ENCODE data around the gene MED26.

MED26 gene

DNA sequence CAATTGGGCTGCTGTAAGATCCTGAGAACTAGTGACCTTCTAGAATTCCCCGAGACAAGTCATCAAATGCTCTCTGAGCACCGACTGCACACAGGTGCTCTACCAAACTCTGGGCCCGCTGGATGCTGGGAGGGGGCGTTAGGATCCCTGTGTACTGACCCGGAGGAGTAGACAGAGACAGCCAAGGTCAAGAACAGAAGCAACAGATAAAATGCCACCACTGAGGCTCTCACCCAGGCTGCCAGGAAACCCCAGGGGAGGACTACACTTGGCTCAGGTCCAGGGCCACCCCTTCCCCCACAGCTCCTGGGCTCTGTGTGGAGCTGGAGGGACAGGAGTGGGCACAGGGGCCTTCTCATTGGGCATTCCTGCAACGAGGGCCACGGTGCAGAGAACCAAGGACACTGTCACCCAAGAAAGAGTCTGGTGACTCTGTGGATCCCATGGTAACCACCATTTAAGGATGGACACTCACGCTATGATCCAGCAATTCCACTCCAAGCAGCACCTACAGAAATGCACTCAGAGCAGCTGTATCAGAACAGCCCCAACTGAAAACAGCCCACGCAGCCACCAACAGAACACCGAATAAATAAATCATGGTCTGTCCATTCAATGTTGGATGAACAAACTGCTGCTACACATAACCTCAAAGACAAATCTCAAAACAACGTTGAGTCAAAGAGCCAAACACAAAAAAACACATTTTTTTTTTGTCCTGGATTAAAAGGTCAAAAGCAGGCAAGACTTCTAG lies 39.0 kb downstream of the MED26 start:
- DNase-seq, result no peak

DNA sequence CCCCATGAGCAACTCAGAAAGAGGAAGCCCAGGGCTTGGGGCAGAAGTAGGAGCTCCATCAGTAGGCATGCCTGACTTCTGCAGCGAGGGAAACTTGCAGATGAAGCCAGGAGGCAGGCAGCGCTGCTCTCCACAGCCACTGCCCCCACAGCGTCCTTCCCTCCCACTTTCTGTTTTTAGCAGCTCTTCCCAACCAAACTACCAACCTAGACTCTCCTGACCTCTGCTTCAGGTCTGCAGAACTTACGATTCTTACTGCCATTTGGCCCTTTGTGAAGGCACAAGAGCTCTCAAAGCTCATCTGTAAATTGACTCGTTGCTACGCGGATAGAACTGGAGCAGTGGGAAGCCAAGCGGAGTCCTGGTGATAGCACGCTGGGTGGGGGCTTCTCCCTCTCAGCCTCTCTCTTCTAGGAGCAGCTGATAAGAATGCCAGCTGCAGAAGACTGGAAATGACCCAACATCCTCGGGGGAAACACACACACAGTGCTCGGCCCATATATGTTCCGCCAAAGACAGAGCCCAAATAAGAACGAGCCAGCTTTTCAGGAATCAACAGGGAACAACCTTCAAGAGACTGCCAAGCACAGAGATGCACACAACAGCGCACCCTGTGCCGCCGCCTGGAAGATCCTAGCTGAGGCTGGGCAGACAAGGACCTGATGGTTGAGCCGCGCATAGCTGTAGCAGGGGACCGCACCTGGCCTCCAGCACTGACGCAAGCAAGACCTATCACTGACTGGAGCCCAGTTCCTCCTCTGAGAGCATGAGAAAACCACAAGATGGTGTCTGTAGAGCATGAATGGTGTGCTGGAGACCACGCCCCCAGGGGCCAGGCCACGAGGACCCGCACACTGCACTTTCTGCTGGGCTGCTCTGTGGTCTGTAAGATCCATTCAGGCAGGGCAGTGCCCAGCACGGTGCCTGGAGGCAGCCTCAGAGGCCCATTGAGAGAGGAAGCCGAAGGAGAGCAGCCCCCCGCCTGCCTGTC lies 39.9 kb downstream of the MED26 start:
- peak; percentile 68 to 72 for DNase-seq

DNA sequence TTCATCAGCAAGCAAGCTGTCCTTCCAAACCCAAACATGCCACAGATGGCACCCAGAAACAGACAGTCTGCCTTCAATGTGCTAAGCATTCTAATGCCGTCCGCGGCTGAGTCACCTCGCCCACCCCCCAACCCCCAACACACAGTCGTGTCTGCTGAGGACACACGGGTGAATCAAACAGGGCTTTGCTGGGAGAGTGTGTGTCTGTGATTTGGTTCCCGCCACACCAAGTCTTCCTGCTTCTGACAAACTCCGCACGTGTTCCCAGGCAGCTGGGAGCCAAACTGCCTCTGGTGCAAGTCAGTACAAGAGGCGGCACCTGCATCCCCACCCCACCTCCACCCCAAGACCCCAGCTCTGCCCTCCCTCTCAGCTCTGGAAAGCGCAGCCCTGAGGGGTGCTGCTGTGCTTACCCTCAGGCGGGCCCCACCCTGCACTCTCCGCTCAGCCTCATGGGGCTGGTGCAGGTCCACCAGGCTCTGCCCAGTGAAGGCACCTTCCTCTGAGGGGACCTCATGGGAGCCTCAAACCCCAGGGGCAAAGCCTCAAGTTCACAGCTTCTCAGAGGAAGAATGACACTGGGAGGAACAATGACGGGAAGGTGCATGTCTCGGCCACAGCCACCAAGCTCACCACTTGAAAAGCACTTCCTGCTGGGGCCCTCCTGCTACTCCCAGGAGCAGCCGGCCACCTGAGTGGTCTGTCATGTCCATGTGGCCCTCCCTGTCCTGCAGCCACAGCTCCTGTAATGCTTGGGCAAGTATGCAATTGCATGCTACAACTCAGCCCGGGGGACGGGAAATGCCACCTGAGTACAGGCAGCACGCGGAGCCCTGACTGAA lies 40.8 kb downstream of the MED26 start:
- DNase-seq, result peak; percentile 59 to 62

DNA sequence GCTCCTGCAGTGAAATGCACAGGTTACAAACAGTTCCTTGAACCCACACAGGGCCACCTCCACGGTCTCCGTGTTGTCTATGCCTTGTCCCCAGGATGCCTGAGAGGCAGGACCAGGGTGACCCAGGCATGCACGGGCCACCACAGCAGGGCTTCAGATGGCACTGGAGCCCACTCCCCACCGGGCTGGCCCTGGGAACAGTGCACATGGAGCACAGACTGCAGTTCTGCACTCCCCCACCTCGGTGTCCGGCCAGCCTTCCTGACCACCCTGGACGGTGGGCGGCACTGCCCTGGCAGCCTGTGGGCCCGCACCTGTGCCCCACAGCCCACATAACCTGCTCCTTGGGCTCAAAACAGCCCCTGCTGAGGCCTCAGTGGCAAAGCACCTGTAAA lies 41.5 kb downstream of the MED26 start:
- DNase-seq, result no peak

DNA sequence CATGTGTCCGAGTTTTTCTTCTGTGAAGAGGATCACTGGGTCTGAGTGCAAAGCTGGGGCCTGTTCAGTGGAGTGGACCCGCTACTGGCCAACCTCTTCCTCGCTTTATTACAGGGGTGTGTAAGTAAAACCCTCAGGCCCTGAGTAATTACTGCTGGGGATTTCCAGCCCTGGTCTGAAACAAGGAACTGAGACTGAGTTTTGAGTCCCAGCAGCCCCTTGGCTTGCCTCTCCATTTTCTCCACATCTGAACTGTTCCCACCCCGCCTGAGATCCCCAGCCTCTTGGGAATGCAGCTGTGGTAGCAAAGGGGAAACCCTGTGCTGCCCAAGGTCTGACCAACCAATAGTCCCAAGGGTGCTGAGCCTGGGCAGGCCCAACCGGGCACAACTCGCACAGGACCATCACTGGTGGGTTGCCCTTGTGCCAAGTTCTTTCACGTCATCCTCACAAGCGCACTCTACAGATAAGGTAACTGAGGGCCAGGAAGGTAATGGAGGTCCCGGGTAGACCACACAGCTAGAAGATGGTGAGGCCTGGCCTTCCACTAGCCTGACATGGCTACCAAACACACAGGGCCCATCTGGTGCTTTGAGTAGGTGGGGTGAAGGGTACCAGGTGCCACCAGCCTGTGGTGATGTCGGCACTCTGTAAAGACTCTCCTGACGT lies 42.1 kb downstream of the MED26 start:
- peak; percentile 50 to 65 for DNase-seq

DNA sequence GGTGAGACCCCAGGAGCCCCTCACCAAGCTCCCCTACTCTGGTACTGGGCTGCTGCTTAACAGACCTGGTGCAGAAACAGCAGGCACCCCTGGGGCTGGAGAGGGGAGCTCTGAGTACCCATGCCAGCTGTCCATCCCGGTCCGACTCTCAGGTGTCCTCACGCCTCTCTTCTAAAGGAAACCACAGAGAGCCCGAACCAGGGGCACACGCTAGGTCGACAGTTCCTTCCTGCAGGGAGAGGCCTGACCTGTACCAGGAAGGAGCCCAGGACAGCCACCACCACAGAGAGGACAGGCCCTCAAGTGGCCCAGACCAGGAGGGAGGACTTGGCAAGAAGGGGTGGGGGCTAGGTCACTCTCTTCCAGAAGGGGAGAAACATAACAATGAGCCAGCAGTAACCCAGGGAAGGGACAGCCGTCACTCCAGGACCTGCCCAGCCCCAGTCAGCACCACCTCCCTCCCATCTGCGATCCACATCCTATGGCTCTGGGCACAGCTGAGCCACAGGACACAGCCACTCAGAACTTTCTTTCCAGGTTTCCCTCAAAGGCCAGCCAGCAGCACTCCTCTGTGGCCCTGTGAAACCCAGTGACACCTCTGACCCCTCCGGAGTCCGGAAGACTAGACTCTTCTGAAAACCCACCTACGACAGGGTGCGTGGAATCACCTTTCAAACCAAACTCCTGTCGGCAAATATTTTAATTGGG lies 42.8 kb downstream of the MED26 start:
- DNase-seq, result peak in 1 of 2 experiments; percentile 24

DNA sequence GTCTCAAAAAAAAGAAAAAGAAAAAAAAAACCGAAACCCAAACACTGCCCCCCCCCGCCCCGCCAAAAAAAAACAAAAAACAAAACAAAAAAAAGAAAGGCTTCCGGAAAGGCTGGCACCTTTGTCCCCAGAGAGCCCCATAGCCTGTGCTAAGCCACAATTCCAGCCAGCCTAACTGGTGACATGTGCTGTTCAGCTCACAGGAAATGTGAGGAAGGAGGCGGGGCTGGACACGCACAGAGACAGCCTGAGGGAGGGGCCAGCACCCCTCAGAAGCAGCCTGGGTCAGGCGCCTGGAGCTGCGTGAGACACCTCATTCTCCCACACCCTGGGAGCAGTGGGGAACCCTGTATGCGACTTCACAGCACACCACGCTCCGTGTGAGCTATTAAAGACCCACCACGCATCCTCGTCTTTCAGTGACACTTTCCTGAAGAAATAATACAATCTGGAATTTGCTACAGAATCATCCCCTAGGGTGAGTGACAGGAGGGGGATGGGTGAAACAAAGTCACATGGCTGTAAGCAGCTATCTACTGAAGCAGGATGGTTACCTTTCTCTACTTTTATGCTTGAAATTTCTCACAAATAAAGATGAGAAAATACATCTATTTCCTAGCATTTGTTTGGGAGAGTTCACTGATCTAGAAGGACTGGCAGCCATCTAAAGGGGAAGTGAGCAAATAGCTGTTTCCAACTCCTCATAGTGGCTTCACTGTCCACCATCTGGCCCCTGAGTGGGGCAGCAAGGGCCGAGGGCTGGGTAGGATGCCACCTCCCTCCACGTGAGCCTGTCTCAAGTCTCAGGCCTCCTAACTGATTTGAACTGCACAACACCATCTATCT lies 43.5 kb downstream of the MED26 start:
- DNase-seq, result peak; percentile 90 to 92

DNA sequence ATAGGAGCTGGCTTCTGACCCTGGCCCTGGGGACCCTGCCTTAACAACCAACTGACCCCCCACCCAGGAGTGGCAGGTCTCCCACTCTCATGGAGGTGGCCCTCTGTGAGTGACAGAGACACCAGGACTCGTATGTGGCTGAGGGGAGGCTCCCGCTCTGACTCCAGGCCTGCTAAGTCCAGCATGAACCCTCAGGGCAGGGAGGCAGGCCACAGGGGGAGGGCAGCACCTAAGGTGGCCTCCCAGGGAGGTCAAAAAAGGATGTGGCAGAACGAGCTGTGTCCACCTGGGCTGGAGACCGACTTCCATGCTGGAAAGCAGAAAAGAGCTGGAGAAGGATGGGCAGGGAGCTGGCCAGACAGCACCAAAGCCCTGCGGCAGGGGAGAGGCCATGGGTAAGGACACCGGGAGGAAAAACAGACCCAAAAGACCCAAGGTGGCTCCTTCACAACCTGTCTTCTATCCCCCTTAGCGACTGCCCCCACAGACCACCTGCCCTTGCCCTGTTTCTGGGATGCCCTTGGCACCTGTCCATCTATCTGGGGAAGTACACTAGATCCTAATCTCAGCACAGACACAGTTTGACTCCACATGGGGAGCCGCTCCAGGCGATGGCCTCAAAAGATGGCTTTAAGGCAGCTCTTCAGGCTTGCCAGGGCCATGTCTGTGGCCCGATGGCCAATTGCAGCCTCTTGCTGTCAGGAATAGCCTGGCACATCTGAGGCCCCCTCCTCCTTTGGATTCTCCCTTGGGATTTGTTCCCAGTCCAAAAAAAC lies 45.3 kb downstream of the MED26 start:
- DNase-seq, result no peak

DNA sequence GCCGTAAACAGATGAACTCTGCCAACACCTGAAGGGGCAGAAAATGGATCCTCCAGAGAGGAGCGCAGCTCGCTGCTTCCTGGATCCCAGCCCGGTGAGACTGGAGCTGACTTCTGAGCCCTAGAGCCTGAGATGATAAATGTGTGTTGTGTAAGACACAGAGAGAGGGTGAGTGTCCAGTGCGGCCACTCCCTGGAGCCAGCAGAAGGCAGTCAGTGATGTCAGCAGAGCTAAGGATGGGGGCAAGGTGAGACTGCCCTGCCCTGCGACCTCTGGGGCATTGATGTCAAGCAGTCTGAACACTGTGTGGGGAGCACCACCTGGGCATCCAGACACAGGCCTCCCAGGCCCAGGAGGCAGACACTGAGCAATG lies 46.0 kb downstream of the MED26 start:
- no peak for DNase-seq

DNA sequence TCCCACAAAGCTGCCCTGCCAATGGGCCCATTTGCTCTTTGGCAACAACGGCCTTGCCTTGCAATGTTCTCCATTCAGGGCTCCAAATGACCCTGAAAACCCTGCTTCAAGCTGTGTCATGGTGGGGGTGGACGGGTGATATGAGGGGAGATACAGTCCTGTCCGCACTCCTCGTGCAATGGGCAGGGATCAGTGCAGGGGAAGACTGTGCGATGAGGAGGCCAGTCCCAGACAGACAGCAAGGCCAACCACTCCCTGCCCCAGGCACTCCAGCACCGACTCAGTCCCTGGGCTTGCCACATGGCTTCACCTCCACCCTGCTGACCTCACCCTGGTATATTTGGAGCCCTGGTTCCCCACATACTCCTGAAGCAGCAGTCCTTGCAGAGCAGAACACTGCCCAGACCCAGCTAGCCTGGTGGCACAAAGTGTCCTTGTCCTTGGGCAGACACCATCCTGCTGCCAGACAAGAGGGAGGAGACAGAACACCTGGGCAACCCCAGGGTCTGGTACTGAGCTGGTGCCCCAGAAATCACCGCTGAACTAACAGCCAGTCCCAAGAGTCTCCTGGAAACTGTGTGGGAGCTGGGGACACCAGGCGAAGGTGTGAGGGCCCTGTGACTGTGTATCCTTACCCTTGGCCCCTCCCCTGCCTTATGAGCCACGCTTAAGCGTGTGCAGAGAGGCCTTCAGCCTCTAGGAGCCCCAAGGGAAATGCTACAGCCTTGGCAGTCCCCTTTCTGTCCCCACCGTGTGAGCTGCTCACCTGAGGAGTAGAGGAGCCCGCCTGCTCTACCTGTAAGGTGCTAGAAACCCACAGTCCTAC lies 46.6 kb downstream of the MED26 start:
- no peak for DNase-seq

DNA sequence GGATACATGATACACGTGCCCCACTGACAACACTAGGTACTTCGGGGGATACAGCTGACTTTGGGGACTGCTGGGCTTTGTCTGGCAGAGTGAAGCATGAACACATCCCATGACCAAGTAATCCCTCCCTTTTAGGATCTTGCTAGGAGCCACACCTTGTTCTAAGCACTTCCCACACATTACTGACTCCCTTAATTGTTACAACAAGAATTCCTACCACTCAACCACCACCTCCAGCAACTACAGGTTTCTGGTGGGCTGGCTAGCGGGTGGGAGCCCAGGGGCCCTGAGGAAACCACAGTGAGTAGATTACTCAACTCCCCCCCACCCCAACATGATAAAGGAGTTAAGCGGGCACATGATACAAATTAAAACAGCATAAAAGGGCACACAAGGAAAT lies 48.6 kb downstream of the MED26 start:
- no peak for DNase-seq

DNA sequence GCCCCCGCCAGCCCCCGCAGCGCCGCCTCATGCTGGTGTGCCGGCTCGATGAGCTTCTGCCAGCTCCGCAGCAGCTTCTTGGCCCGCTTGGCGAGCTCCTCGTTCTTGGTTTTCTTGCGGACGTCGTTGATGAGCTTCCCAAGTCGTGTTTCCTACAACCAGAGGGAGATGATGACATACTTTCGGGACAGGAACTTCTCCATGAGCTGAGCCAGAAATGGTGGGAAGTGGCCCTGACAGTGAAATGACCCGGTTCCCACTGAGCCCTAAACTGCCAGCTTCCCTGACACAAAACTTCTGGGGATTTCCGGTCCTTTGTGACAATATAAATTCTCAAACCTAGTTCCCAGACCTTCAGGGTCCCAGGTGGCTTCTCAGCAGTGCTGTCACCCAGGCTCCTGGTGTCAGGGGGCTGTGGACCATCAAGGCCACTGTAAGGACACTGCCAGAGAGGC lies 50.4 kb downstream of the MED26 start:
- no peak for DNase-seq

DNA sequence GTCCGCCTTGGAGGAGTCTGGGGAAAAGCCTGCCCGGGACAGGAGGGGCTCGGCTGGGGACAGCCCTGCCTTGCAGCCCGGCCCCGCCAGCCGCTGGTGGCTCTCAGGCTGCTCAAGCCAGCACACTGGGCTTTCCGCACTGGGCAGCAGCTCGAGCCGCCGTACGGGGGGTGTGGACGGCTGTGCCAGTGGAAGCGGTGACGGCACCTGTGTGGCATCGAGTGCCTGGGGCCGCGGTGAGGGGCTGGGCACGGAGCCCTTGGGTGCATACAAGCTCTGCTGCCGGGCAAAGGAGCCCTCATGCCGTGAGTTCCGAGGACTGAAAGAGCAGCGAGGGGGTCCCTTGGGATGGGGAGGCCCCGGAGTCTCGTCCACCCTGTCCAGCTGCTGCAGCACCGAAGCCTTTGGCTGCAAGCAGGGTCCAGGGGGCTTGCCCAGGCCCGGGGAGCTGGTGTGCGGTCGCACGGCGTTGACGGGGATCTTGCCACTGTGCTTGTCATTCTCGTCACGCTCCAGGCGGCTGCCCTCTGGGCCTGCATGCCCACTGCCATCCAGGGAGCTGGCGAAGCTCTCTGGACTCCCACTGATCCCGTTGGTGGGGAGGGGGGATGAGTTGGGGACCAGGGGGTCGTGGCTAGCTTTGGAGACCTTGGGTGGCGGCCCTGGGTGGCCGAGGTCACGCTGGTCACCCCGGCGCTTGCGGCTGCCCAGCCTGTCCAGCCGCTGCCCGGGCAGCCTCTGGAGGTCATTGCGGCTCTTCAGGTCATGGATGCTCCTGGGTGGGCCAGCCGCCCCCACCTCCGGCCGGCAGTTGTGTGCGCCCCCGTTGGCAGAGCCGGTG lies 51.1 kb downstream of the MED26 start:
- no peak for DNase-seq

DNA sequence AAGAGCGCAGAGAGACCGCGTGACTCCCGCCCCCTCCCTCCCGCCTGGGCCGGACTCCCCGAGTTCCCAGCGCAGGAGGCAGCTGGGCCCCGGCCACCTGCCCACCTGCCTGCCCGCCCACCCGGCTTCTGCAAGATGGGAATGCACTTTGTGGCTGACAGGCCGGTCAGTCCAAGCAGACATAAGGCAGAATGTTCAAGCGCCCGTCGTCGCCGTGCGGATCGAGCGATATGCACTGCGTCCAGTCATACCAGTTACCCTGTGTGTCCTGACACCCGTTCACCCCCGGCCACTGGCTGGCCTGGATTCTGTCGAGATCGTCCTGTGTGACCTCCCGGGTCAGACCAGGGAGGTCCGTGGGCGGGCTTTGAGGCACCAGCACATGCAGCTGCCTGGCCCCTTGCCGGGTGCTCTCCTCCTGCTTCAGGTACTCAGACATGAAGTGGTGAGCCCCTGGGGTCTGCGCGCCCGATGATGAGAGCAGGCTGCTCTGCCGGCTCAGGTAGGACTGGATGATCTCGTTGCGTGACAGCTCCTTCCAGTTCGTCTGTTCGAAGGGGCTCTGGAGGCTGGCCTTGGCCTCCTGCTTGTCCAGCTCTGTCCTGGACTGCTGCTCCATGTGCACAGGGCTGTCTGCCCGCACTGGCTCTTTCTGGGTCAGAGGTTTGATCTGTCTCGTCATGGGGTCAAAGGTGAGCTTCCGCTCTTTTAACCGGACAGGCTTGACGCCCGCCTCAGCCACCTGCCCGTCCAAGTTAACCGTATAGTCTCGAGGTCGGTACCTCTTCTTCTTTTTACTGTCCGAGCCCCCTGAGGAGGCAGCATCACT lies 51.9 kb downstream of the MED26 start:
- DNase-seq, result no peak

DNA sequence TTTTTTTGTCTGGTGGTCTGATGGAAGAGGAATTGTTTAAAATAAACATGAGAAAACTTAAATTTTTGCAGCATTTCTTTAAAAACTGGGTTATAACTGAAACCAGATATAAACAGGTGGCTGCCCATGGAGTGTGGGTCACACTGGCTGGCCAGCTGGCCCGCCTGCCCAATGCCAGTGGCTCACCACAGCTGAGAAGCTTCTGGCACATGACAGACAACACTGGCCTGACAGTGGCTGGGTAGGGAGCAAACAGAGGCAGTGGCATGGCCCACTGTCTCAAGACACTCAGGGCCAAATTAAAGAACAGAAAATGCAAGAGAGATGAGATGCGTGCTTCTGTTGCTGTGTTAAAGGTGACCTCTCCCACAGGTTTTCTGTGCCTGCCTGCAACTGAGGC lies 52.7 kb downstream of the MED26 start:
- DNase-seq, result no peak

DNA sequence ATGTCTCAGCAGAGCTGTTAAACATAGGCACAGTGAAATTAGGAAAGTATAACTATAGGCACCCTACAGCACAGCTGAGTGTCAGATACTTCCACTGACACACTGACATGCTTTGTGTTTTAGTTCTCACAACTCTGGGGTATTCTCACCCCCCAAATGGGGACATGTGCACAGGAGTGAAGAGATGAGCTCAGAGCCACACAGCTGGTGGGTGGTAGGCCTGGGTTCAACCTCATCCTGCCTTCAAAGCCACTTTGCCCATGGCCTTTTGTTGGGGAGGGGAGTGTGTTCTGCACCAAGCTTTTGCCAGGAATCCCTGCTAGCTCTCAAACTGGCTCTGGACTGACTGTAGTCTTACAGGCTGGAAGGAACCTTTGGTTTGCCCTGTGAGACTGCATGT lies 54.1 kb downstream of the MED26 start:
- no peak for DNase-seq

DNA sequence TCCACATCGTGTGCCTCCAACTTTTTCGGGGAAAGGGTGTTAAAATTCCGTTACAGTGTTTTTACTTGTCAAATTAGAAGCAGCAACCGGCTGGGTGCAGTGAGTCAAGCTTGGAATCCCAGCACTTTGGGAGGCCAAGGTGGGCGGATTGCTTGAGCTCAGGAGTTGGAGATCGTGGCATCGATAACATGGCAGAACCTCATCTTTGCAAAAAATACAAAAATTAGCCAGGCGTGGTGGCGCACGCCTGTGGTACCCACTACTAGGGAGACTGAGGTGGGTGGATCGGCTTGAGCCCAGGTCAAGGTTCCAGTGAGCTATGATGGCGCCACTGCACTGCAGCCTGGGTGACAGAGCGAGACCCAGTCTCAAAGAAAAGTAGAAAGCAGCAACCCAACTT lies 54.7 kb downstream of the MED26 start:
- DNase-seq, result no peak

All from activated CD4-positive, alpha-beta T cell treated with anti-CD3 and anti-CD28 coated beads, Interleukin-2, amount 50 U/mL, for 48 hours (primary cell).